ENCODE results near the gene MAP3K14.

DNA sequence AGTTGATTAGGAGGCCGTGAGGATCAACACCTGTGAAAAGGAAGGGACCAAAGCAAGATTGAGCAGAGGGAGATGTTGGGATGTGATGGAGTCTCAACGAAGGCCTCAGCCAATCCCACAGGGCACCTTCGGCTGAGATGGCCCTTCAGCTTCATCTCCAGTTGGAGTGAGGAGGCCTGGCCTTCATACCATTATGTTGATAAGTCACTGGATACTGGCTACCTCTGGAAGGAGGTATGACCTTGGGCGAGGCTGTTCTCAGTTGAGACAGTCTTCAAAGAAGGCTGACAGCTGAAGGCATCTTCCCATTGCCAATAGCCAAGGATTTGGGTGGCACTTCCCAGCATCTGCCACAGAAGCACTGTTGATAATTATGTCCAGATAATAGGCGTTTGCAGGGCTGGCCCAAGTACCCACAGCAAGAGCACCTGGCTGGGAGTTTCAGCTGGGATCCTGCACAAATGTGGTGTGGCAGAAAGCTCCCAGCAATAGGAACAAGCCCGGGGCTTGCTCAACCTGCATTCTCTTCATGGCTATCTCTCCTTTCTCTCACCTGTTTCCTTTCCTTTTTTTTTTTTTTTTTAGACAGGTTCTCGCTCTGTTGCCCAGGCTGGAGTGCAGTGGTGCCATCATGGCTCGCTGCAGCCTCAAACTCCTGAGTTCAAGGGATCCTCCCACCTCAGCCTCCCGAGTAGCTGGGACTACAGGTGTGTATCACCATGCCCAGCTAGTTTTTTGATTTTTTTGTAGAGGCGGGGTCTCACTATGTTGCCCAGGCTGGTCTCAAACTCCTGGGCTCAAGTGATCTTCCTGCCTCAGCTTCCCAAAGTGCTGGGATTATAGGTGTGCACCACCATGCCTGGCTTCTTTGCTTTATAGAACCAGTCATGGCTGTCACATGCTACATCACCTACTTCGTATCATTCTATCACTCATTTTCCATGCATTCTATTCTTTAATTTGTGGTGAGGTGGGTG is 18.2 kb upstream of the MAP3K14 start:
- no peak for TF ChIP-seq EZH2 (optimal IDR thresholded peaks at IDR 0.05; ENCODE audit: low read depth, low read length)
- TF ChIP-seq CTCF (IDR thresholded peaks at IDR 0.05; ENCODE audit: low read length): no peak
- TF ChIP-seq EZH2phosphoT487 (IDR thresholded peaks at IDR 0.05; ENCODE audit: low read length): no peak

All from MM.1S (cell line).